ENCODE results near the gene RUVBL2. TPM values are rescaled to one million over a fixed set of nuclear protein-coding genes. Genes with fewer than 3 reads are reported as not detected.

The RUVBL2 gene
- total RNA-seq, 1 experiment from 2014 or later: 227 TPM

DNA sequence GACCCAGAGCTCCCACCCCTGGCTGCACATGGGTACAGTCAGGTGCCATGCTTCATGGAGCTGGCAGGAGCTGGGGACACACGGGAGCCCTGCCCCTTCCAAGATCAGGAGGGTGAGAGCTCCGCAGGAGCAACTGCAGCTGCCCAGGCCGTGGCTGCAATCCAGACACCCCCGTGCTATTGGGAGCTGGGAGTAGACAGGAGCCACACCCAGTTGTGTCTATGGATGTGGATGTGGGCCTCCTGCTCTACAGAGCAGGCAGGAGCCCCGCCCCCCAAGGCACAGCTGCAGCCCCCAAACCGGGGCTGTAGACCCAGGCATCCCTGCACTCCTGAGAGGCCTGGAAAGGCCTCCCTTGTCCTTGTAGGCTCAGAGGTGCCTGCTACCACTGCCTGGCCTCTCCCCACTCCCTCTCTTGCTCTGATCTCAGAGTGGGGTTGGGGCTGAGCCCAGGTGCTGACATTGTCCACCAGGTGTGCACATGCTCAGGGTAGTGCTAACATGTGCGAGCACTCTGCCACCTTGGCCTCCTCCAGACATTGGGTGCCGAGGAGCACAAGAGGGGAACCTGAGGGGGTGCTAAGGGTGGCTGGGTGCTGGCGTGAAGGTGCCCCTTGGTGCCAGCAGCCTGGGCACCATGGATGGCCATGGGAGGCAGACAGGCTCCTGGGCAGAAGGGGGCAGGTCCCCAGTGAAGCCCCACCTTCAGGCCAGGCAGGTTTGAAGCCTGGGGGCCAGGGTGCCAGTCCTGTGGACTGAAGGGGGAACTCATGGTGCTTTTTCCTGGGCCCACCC, 47.0 kb upstream of the RUVBL2 start:
- H3K4me3 ChIP-seq (ENCODE audit: low read depth, low read length, poor library complexity, severe bottlenecking): no peak overlapping the region
- CTCF ChIA-PET: no interaction called here
- BruUV-seq (replicated peaks): no TSS peak
- no peaks in the 10 kb centered on the region for H3K4me1 ChIP-seq (ENCODE audit: insufficient read depth, low read length, poor library complexity, severe bottlenecking)
- H3K36me3 ChIP-seq (ENCODE audit: insufficient read depth, low read length, poor library complexity, severe bottlenecking): no peaks in the 10 kb centered on the region
- POLR2A ChIA-PET (ENCODE audit: low non-redundant PET): no interaction called here
- no peak overlapping the region for H3K27ac ChIP-seq (ENCODE audit: low read depth, low read length, poor library complexity, severe bottlenecking)
- DNase-seq (ENCODE audit: low spot score): no peak
- TF ChIP-seq, protein P1, sequence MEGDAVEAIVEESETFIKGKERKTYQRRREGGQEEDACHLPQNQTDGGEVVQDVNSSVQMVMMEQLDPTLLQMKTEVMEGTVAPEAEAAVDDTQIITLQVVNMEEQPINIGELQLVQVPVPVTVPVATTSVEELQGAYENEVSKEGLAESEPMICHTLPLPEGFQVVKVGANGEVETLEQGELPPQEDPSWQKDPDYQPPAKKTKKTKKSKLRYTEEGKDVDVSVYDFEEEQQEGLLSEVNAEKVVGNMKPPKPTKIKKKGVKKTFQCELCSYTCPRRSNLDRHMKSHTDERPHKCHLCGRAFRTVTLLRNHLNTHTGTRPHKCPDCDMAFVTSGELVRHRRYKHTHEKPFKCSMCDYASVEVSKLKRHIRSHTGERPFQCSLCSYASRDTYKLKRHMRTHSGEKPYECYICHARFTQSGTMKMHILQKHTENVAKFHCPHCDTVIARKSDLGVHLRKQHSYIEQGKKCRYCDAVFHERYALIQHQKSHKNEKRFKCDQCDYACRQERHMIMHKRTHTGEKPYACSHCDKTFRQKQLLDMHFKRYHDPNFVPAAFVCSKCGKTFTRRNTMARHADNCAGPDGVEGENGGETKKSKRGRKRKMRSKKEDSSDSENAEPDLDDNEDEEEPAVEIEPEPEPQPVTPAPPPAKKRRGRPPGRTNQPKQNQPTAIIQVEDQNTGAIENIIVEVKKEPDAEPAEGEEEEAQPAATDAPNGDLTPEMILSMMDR (conservative IDR thresholded peaks at IDR 0.05; ENCODE audit: low read depth, low read length): no peak
- TF ChIP-seq EZH2 (IDR thresholded peaks at IDR 0.05; ENCODE audit: borderline replicate concordance, low read depth, low read length, poor library complexity, severe bottlenecking): no peak
- no peaks in the 10 kb centered on the region for H3K27me3 ChIP-seq (replicated peaks; ENCODE audit: insufficient read depth, low read depth, low read length, poor library complexity)
- H3K9me3 ChIP-seq (ENCODE audit: low read depth, low read length, poor library complexity, severe bottlenecking): no peaks in the 10 kb centered on the region
- intact Hi-C loops (cut with micrococcal nuclease; ENCODE audit: unreplicated experiment): no loop called here

DNA sequence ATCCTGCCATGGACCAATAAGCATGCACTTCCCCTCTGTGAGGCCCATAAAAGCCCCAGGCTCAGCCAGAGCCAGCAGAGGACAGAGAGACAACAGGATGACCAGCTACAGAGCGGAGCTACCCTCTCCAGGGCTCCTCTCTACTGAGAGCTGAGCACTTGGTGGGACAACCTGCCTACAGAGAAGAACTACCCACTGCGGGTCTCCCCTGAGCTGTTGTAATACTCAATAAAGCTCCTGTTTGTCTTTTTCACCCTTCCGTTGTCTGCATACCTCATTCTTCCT, 46.5 kb upstream of the RUVBL2 start:
- intact Hi-C loops (cut with micrococcal nuclease; ENCODE audit: unreplicated experiment): no loop called here
- no peak for DNase-seq (ENCODE audit: low spot score)
- ChIA-PET POLR2A (ENCODE audit: low non-redundant PET) (no interaction called here), CTCF (no interaction called here)
- BruUV-seq (replicated peaks): no TSS peak
- no peaks in the 10 kb centered on the region for H3K36me3 ChIP-seq (ENCODE audit: insufficient read depth, low read length, poor library complexity, severe bottlenecking)
- TF ChIP-seq, protein P1 (conservative IDR thresholded peaks at IDR 0.05; ENCODE audit: low read depth, low read length): no peak
- no peak overlapping the region for H3K4me3 ChIP-seq (ENCODE audit: low read depth, low read length, poor library complexity, severe bottlenecking)
- H3K4me1 ChIP-seq (ENCODE audit: insufficient read depth, low read length, poor library complexity, severe bottlenecking): no peaks in the 10 kb centered on the region
- H3K27me3 ChIP-seq (replicated peaks; ENCODE audit: insufficient read depth, low read depth, low read length, poor library complexity): no peaks in the 10 kb centered on the region
- no peak overlapping the region for H3K27ac ChIP-seq (ENCODE audit: low read depth, low read length, poor library complexity, severe bottlenecking)
- no peaks in the 10 kb centered on the region for H3K9me3 ChIP-seq (ENCODE audit: low read depth, low read length, poor library complexity, severe bottlenecking)

DNA sequence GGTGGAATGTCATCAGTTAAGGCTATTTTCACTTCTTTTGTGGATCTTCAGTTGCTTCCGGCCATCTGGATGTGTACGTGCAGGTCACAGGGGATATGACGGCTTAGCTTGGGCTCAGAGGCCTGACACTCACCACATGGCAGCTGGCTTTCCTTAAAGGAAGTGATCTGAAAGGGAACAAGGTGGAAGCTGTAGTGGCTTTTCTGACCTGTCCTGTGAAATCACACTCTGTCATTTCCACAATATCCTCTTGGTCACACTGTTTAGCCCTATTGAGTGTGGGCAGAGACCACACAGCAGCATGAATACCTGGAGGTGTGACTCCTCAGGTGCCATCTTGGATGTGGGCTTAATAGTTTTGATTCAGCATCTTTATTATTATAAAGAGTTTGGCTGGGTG, 43.5 kb upstream of the RUVBL2 start:
- intact Hi-C loops (cut with micrococcal nuclease; ENCODE audit: unreplicated experiment): no loop called here
- DNase-seq (ENCODE audit: low spot score): no peak
- Histone ChIP-seq H3K36me3 (ENCODE audit: insufficient read depth, low read length, poor library complexity, severe bottlenecking) (no peaks in the 10 kb centered on the region), H3K4me1 (ENCODE audit: insufficient read depth, low read length, poor library complexity, severe bottlenecking) (peaks cover 4% of the 10 kb centered on the region), H3K27me3 (replicated peaks; ENCODE audit: insufficient read depth, low read depth, low read length, poor library complexity) (no peaks in the 10 kb centered on the region), H3K27ac (ENCODE audit: low read depth, low read length, poor library complexity, severe bottlenecking) (no peak overlapping the region), H3K9me3 (ENCODE audit: low read depth, low read length, poor library complexity, severe bottlenecking) (no peaks in the 10 kb centered on the region), H3K4me3 (ENCODE audit: low read depth, low read length, poor library complexity, severe bottlenecking) (no peak overlapping the region)
- TF ChIP-seq, protein P1 (conservative IDR thresholded peaks at IDR 0.05; ENCODE audit: low read depth, low read length): no peak
- no peak for TF ChIP-seq EZH2 (IDR thresholded peaks at IDR 0.05; ENCODE audit: borderline replicate concordance, low read depth, low read length, poor library complexity, severe bottlenecking)
- ChIA-PET CTCF (no interaction called here), POLR2A (ENCODE audit: low non-redundant PET) (no interaction called here)
- no TSS peak for BruUV-seq (replicated peaks)
